Coronary artery (tissue), 2 donors: ENCODE results near the gene FLYWCH1.

Experiments used
- DNase-seq: peaks from one replicate; pipeline ENCODE4 v3.0.0-alpha.2; 2017; ENCODE audit warnings: low spot score
- H3K27ac ChIP-seq, 2 donors: fragments of 200-600 bp; sonication (generic); one replicate each; pipeline ENCODE4 v1.5.1; 2016 to 2019
- H3K4me3 ChIP-seq: fragments of 200-600 bp; sonication (generic); 2 replicates; pipeline ENCODE4 v1.5.1; 2016; ENCODE audit warnings: mild to moderate bottlenecking, moderate library complexity
- CTCF ChIP-seq: fragments of 200-600 bp; sonication (generic); IDR thresholded peaks from one replicate; pipeline ENCODE4 v1.5.1; 2019; ENCODE audit warnings: antibody characterized with exemption

The FLYWCH1 gene

GRCh38 chr16:2976201-2976600 lies 64.5 kb downstream of the FLYWCH1 start:
- Histone ChIP-seq H3K27ac (no peak overlapping the region), H3K4me3 (no peak overlapping the region)
- DNase-seq, result no peak
- no peak for TF ChIP-seq CTCF

- H3K4me3 ChIP-seq, result no peak overlapping the region
- no peak for DNase-seq
- H3K27ac ChIP-seq, result no peak overlapping the region
- no peak for TF ChIP-seq CTCF
Observed at GRCh38 chr16:2976673-2977072, 64.9 kb downstream of the FLYWCH1 start.

GRCh38 chr16:2977440-2977839 lies 65.7 kb downstream of the FLYWCH1 start:
- TF ChIP-seq CTCF, result no peak
- no peak for DNase-seq
- Histone ChIP-seq H3K27ac (no peak overlapping the region), H3K4me3 (no peak overlapping the region)

- no peak for DNase-seq
- no peak overlapping the region for H3K27ac ChIP-seq
- H3K4me3 ChIP-seq, result peak overlapping the region; percentile 87
- no peak for TF ChIP-seq CTCF
Observed at GRCh38 chr16:2979669-2980226, 68.0 kb downstream of the FLYWCH1 start.

- Histone ChIP-seq H3K4me3 (peak within 1 kb of the TSS; percentile 87), H3K27ac (peak within 1 kb of the TSS; percentile 72 to 91)
- TF ChIP-seq CTCF, result no peak
- peak; percentile 92 for DNase-seq
Observed at GRCh38 chr16:2980227-2981176, 68.8 kb downstream of the FLYWCH1 start, which contains the start of gene PKMYT1. Gene PKMYT1, minus strand, starts transcription at chr16:2980446. Its CDS starts 789 bp downstream, at chr16:2979657.

- H3K4me3 ChIP-seq, result peak overlapping the region; percentile 87
- no peak overlapping the region for H3K27ac ChIP-seq
- TF ChIP-seq CTCF, result no peak
- DNase-seq, result no peak
Observed at GRCh38 chr16:2981177-2981898, 69.6 kb downstream of the FLYWCH1 start.
